K562 (cell line): ENCODE results near the gene TMEM217. TPM values are rescaled to one million over a fixed set of nuclear protein-coding genes. Genes with fewer than 3 reads are reported as not detected.

Experiments
- BACH1 ChIP-seq: fragments of 200-800 bp; sonication (Bioruptor generic); IDR thresholded peaks from 2 replicates; pipeline ENCODE4 v1.6.1; 2016; ENCODE audit warnings: missing genetic modification characterization, missing compliant biosample characterization
- CXXC5 ChIP-seq: fragments of 250-450 bp; sonication (Bioruptor Pico); IDR thresholded peaks from 2 replicates; pipeline ENCODE4 v1.8.0; 2022; ENCODE audit warnings: inconsistent platforms, mild to moderate bottlenecking, moderate library complexity
- MGA ChIP-seq: fragments of 450-650 bp; IDR thresholded peaks from 2 replicates; pipeline ENCODE4 v1.6.1; 2016; ENCODE audit warnings: mild to moderate bottlenecking, moderate library complexity
- MTA2 ChIP-seq: fragments of 450-650 bp; IDR thresholded peaks from 2 replicates; pipeline ENCODE4 v1.6.1; 2016; ENCODE audit warnings: low read depth
- SMAD4 ChIP-seq: fragments of 250-450 bp; sonication (Bioruptor Pico); conservative IDR thresholded peaks from 2 replicates; pipeline ENCODE4 v1.8.0; 2021; ENCODE audit warnings: inconsistent platforms, mild to moderate bottlenecking, moderate library complexity
- TEAD2 ChIP-seq: fragments of 450-650 bp; IDR thresholded peaks from 2 replicates; pipeline ENCODE4 v1.6.1; 2016; ENCODE audit warnings: missing genetic modification characterization, control low read depth, missing compliant biosample characterization
- polyA plus RNA-seq, 8 experiments: library from polyadenylated mRNA; depleted of rRNA in 4 of 8; stranded (reverse) in 5 of 8; unstranded in 3 of 8; fragments of >200 nt; fragmentation: Nextera tagmentation in 2 of 8; fragmentation: Illumina TruSeq in 1 of 8; extraction: Ambion mirVana in 2 of 8; extraction: Trizol in 1 of 8; gene quantifications; 2 replicates each; pipeline versions ENCODE4 v1.2.1 to v1.2.3, GENCODE V29; 2011 to 2014; ENCODE audit warnings: inconsistent platforms in 1 of 8, missing spikeins in 1 of 8
- total RNA-seq, 7 experiments: library from RNA; depleted of rRNA in 6 of 7; stranded (reverse); fragments of >200 nt in 6 of 7; fragmentation: Illumina TruSeq in 2 of 7; extraction: Trizol in 2 of 7; gene quantifications; 2 replicates each; pipeline versions ENCODE4 v1.2.1 to v1.2.3, GENCODE V29; 2011 to 2021; ENCODE audit warnings: low replicate concordance in 1 of 7
- TF ChIP-seq, protein P1 (sequence below), 2 experiments: IDR thresholded peaks in 1 of 2; conservative IDR thresholded peaks in 1 of 2; 2 replicates each; pipeline ENCODE4 v1.6.1; 2016; ENCODE audit warnings: low read depth in 2 of 2, mild to moderate bottlenecking in 1 of 2, missing compliant biosample characterization in 1 of 2, missing genetic modification characterization in 1 of 2, moderate library complexity in 1 of 2
- TF ChIP-seq, protein P2 (sequence below): fragments of 450-650 bp; formaldehyde crosslinking; IDR thresholded peaks from 2 replicates; pipeline ENCODE4 v1.4.0; 2022; ENCODE audit warnings: missing genetic modification characterization

TMEM217 gene
- total and polyA plus RNA-seq, 9 of the 15 experiments (the other 6 are each of a cell fraction or from before 2014, with no cell fraction given), result 1.3 to 8.0 (median 1.9) TPM

DNA sequence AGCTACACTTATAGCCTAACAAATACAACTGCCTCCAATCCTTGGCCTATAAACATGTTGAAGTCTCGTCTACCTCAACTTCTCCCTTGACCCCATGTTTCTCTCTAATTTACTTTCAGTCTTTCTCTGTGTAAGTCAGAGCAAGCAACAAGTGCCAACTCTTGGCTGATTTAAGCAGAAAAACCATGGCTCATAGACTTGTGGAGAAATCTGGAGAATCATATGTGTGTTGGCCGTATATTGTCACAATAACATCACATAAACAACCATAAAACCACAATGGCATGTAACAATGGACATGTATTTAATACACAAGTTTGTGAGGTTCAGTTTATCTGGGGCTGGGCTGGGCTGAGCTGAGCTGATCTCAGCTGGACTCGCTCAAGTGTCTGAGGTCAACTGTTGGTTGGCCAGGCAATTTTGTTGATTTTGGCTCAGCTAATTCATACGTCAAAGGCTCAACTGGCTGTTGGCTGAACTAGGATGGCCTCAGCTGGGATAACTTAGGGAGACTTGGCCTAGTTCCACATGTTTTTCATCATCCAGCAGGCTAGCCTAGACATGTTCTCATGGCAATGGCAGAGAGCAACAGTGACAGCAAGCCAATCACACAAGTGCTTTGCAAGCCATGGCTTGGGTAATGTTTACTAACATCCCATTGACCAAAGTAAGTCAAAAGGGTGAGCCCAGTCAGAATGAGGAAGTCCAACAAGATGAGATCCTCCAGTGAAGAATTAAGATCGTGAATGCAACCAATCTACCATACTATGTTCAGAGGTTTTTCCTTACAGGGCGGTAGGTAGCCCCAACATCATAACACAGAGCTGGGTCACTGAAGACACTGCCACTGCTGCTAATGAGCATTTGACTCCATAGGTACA lies 13.3 kb downstream of the TMEM217 start (continued):
- TF ChIP-seq MGA, result peak; percentile 67; the same call in 1 of the 2 replicates
- TF ChIP-seq TEAD2 (tag), result 0 out of 2 replicates have a peak, but pooled peaks have one; percentile 37
- TF ChIP-seq, protein P1, sequence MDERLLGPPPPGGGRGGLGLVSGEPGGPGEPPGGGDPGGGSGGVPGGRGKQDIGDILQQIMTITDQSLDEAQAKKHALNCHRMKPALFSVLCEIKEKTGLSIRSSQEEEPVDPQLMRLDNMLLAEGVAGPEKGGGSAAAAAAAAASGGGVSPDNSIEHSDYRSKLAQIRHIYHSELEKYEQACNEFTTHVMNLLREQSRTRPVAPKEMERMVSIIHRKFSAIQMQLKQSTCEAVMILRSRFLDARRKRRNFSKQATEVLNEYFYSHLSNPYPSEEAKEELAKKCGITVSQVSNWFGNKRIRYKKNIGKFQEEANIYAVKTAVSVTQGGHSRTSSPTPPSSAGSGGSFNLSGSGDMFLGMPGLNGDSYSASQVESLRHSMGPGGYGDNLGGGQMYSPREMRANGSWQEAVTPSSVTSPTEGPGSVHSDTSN (CRISPR knock-in tag; IDR thresholded peaks at IDR 0.05; ENCODE audit: low read depth), result no peak
- TF ChIP-seq, protein P1 (tag; conservative IDR thresholded peaks at IDR 0.05; ENCODE audit: low read depth), result peak; percentile 76; the same call in 1 of the 2 replicates
- TF ChIP-seq MTA2, result no peak
- TF ChIP-seq BACH1 (tag), result 0 out of 2 replicates have a peak, but pooled peaks have one; percentile 32
- peak; percentile 70 for TF ChIP-seq SMAD4 (CRISPR knock-in tag)
- TF ChIP-seq, protein P2, sequence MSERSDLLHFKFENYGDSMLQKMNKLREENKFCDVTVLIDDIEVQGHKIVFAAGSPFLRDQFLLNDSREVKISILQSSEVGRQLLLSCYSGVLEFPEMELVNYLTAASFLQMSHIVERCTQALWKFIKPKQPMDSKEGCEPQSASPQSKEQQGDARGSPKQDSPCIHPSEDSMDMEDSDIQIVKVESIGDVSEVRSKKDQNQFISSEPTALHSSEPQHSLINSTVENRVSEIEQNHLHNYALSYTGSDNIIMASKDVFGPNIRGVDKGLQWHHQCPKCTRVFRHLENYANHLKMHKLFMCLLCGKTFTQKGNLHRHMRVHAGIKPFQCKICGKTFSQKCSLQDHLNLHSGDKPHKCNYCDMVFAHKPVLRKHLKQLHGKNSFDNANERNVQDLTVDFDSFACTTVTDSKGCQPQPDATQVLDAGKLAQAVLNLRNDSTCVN, result 0 out of 2 replicates have a peak, but pooled peaks have one; percentile 14
- peak; percentile 27; the same call in 1 of the 2 replicates for TF ChIP-seq CXXC5 (CRISPR knock-in tag)
